GM21360 (cell line): Measurements from ENCODE around the gene PLEKHG3.
"Not testable (repeated sequence)": the region's sequence is repeated elsewhere in the genome, so short reads cannot be mapped to it uniquely, and the experiment has no call there.

Experiments used
- ATAC-seq: cut with Tn5 transposase; IDR thresholded peaks from one replicate; pipeline ENCODE4 v1.9.1; 2021; ENCODE audit warnings: mild to moderate bottlenecking, moderate library complexity; ENCODE audit not compliant: unreplicated experiment

The PLEKHG3 gene

DNA sequence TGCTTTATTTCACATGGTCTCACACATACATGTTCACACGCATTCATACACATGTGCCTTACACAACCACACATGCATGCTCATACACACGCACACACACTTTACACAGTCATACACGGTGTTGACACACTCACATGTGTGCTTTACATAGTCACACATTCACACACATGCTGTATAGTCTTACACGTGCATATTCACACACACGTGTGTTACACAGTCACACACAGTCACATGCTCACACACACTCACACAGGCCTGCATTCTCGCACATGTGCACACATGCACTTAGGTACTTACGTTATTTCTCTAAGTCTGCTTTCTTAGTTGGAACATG is 18.0 kb upstream of the PLEKHG3 start:
- no peak for ATAC-seq

DNA sequence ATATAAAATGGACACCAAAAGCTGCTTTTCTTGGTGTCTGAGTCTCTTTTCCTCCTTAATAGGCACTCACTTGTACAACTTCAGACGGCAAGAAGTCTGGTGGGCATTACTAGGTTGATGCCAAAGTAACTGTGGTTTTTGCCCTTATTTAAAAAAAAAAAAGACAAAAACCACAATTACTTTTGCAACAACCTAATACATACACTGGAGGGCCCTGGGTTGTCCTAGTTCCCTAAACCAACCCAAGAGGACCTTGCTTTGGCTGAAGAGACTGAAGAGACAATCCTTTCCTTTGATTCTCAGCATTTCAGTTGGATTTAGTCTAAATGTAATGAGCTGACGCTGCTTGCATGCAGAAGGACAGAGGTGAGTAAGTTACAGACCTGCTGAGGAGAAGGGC is 16.2 kb upstream of the PLEKHG3 start:
- ATAC-seq, result no peak

DNA sequence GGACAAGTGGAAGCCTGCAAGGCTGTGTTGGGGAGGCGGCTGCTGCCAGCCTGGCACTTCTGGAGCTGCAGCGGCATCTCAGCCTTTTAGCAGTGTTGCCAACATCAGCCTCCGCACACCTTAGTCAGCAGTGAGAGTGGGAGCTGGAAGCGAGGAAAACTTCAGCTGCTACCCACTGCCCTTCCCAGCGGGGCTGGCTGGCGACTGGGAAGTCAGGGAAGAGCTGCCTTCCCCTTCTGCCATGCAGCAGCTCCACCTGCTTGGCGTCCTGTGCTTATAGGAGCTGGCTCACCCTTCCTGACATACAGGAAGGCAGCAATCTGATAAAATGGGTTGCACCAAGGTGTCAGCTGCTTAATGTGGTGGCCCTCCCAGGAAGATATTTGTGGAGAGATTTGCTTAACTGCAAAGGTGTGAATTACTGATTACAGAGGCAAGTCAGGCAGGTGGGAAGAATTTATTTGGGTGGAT is 15.4 kb upstream of the PLEKHG3 start:
- ATAC-seq, result no peak

DNA sequence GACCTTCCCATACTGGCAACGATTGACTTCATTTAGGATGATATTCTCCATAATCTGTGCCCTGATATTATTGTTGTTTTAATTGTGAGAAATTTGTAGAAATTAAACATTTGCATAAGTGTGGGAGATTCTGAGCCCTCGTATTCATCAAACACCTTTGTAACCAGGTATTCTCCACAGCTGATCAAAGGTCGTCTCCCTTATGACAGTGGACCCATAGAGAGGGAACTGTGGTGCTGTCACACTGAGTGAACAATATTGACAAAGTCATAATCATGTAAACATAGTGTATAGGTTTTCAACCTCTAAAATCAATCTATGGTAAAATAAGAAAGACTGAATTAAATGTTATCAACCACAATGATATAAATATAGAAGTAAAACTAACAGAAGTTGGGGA is 14.9 kb upstream of the PLEKHG3 start:
- no peak for ATAC-seq

DNA sequence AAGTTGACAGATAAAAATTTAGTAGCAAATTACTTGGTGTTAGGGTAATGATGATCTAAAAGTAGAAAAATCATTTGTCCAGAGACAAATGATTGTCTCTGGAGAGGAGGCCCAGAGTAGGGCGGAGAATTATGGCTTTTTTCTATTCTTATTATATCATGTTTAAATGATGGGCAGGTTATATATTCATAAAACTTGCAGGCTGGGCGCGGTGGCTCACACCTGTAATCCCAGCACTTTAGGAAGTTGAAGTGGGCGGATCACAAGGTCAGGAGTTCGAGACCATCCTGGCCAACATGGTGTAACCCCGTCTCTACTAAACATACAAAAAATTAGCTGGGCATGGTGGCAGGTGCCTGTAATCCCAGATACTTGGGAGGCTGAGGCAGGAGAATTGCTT is 13.6 kb upstream of the PLEKHG3 start:
- ATAC-seq, result not testable (repeated sequence)

DNA sequence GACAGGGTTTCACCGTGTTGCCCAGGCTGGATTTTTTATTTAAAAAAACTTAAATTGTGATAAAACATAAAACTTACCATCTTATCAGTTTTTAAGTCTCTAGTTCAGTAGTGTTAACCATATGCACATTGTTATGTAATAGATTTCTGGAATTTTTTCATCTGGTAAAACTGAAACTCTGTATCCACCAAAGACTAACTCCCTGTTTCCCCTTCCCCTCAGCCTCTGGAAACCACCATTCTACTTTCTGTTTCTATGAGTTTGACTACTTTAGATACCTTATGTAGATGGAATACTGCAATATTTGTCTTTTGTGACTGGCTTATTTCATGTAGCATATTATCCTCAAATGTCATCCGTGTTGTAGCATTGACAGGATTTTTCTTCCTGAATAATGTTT is 12.8 kb upstream of the PLEKHG3 start:
- no peak for ATAC-seq

DNA sequence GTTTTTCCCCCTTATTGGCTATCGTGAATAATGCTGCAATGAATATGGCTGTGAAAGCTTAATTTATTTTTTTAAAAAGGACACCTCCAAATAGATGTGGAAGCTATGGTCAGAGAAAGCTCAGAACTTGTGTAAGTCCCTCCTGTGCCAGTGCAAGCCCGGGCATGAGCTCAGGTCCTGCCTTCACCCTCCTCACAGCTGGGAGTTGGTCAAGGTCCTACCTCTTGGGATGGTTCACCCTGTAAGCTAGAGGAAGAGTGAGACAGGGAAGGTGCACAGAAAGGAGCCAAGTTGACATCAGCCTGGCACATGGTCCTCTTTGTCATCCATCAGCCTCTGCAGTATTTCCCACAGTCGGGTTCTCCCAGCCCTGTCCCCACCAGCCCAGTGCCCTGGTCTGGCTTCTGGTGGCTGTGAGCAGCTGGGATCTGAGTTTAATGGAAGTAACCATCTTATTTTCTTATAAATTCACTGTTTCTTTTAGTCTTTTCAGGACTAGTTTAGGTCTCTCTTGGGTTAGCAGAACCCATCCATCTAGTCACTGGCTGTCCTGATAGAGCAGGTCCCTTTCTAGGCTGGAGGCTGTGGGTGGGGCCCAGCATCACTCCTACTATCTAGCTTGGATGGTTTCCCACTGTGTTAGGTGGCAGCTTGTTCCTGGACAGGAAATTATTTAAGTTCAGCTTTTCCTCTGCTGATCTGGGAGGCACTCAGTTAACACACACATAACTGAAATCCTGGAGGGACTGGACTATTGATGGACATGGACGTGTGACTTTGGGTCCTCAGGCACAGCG is 11.8 kb upstream of the PLEKHG3 start:
- no peak for ATAC-seq

DNA sequence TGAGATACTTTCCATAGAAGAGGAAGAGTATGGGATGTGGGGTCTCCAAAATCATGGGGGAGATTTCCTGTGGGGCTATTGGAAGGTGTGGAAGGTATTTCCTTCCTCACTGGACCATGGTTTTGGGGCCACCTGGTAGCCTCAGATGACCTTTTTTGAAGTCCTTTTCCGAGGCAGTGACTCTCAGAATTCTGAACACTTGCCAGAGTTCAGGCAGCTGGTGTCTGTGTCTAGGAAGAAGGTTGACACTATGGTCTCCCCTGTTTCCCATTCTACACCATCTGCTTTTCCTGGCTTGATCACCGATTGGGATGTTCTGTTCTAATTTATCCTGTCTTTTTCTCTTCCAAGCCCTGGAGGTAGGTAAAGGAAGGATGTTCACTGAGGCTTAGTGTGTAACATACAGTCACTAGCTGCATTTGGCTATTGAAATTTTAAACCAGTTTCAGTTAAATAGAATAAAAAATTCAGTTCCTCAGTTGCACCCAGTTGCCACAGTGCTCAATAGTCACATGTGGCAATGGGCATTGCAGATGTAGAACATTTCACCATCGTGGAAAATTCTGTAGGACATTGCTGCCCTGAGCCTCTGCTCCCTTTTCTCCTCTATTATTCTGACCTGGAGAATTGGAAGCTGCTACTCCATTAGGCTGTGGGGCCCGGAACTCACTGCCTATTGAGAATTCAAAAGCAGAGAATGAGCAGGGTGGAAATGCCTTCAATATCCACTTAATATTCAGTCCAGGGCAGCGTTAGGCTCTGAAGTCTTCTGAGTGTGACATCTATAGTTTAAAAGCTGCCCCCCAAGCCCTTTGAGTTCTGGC is 11.0 kb upstream of the PLEKHG3 start:
- ATAC-seq, result no peak

DNA sequence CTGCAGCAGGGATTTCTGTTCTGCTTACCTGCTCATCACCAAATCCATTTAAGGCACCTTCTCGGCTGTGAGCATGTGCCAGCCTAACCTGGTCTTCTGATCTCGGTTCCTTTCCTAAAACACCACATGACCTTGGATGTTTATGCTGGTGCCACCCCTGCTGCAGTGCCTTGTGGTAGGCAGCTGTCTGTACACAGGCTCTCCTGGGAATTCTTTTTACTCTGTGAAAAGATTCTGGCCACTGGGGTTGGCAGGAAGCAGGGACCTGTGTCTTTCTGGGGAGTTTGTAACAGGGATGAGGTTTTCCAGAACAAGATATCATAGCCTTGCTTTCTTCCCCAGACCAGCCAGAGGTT is 10.4 kb upstream of the PLEKHG3 start:
- no peak for ATAC-seq

DNA sequence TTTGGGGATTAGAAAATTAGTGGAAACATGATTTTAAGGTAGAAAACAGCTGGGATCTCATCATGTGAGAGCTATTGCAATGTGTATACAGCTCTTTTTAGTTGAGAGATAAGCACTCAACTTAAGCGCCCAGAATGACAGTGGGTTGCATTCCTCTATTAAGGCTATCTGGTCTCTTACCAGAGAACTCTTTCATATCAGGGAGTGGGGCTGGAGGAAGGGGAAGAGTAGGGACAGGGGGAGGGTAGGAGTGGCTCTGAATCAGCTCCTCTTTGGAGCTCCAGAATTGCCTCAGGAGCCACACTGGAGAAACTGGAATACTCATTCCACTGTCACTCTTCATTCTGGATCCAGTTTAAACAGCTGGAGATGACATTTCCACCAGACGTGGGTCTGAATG is 9.2 kb upstream of the PLEKHG3 start:
- no peak for ATAC-seq

DNA sequence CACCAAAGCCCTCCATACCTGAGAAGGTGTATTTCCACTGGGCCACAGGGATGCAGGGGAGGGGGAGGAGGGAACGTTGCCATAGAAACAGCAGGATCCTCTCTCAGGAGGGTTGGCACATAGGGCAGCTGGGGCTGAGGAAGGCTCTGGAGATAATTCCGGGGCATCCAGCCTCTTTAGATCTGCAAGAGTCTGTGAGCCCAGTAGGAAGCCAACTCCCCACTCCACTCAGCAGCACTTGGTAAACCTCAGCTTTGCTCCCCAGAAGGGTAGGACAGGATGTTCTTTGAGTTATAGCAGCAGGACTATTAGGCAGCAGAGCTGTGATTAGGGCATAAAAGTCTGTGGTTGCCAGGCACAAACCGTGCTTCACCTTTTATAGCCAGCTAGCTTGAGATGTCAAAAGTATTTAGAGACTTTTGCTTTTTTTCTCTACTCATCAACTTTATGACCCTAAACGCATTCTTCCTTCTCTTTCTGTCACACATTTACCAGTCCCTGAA is 7.8 kb upstream of the PLEKHG3 start:
- no peak for ATAC-seq

DNA sequence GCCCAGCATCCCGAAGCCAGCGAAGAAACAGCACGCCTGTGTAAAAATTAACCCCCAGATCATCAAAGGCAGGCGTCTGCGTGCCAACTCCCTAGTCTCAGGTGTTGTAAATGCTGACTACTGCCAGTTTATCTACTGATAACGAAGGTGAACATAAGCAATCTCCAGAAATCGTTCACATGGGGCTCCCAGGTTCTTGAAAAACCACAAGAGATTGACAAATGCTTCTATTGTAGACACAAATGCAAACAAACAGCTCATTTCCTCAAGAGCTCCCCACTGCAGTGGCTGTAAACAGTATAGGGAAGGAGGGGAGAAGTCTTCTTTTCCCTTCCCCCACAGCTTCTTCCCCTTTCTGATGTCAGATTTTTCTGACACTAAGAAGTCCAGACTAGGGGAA is 5.3 kb upstream of the PLEKHG3 start:
- no peak for ATAC-seq

DNA sequence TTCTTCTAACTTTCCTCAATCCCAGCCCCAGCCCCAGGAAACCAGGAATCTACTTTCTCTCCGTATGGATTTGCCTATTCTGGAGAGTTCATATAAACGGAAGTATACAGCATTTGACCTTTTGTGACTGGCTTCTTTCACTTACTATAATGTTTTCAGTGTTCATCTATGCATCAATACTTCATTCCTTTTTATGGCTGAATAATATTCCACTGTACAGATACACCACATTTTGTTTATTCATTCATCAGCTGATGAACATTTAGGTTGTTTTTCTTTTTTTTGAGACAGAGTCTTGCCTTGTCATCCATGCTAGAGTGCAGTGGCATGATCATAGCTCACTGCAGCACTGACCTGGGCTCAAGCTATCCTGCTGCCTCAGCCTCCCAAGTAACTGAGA is 3.9 kb upstream of the PLEKHG3 start:
- no peak for ATAC-seq

DNA sequence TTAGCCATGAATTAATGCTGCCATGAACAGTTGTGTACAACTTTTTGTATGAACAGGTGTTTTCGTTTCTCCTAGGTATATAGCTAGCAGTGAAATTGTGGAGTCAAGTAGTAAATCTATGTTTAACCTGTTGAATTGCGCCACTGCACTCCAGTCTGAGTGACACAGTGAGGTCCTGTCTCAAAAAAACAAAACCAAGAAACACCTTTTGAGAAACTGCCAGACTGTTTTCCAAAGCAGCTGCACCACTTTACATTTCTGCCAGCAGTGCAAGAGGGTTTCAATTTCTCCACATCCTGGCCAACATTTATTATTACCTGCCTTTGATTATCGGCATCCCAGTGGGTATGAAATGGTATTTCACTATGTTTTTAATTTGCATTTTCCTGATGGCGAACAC is 3.3 kb upstream of the PLEKHG3 start:
- ATAC-seq, result no peak

DNA sequence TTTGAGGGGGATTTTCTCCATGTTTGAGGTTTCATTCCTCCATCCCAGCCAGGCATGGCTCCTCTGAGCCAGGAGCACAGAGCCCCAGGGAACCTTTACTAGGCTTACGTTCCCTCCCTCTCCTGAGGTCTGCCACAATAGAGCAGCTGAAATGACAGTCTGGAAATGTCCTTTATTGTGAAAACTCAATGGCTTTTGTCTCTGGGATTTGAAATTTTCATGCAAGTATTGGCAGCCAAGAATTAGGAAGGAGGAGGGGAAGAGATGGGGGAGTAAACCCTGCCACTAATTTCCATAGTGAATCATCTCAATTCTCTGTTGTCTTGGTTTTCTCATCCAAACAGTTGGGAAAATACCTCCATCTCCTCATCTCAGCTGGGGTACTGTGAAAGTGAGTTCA is 2.6 kb upstream of the PLEKHG3 start:
- no peak for ATAC-seq

DNA sequence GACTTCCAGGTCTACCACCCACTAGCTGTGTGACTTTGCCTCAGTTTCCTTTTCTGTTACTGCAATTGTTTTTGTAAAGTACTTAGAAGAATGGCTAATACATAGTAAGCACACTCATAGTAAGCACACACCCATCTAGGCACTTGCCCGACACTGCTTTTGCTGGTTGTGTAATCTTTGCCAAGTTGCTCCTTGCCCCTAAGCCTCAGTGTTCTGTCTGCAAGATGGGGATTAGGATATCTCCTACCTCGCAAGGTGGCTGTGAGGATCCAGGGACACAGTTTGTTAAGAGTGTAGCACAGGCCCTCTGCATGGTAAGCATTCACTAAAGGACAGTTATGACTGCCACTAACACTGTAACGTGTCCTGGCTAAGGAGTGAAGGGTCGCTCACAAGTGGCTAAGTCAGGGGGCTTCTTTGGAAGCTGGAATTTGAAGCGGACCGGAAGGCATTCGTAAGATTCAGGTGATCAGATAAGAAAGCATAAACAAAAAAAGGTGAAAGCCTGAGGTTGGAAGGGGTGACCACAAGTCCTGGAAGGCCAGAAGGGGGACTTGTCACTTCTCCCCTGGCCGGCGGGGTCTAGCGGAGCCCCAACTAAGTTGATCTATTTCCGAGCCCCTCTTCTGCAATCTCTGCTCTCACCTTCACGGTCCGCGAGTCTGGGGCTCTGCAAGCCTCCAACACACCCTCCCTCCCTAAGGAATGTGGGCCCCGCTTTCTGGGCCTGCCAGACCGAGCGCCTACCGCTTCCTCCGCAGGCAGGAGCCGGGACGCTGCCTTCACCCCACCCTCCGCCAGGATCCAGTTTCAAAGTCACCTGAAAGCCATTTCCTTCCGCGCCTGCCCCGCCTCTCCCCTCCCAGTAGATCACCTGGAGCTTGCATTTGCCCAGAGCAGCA is 1.5 kb upstream of the PLEKHG3 start:
- ATAC-seq, result no peak

DNA sequence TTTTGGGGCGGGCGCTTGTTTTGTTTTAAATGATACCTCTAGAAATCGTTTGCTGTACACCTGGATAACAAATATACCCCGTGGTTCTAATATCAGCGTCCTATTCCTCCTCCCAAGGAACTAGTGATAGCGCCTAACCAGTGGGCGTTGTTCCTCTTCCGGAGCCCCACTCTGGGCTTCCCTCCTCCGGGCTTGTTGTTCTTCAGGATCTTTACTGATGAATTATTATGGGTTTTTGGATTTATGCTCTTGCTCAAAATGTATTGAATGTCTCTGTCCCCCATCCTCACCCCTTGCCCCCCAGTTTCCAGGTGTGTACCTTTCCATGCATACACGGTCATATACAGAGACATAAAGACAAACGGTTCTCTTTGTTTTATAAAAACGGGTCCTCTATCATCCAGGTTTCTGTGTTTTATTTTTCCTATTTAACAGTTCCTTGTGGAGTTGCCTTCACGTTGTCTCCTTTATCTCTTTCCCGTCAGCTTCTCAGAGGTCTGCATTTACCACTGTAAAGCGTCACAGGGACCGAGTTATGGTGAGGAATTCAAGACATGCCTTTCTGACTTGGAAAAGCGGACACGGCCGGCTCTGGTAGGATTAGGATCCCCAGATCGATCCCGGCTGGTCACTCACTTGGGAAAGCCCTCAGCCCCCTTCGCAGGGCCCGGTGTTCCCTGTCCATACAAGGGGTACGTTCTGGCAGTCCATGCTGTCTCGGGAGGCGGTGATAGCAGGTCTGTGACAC is 655 bp upstream of the PLEKHG3 start:
- ATAC-seq, result no peak

DNA sequence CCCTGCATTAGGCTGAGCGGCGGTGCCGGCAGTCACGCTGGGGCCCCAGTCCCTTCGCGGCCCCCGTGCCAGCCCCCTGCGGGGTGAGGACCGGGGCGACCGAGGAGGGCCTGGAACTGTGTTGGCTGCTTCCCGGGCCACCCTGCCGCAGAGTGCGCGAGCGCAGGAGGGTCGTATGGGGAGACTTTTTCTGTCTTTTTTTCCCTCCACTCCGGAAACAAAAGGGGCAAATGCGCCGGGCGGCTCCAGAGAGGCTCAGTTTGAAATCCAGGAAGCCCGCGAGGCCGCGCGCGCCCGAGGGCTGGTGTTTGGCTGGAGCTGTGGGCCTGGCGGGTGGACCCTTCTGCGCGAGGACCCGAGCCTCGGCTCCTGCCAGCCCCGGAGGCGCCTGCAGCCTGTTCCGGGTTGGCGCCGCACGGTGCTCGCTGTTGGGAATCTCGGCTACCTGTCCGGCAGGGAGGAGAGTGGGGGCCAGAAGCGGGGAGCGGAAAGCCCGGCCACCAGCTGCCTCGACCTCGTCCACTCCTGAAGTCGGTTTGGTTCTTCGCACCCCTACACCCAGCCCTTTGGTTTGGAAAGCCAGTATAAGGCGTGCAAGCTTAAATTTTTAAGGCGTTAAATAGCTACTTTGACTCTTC is 638 bp downstream of the PLEKHG3 start:
- ATAC-seq, result no peak

DNA sequence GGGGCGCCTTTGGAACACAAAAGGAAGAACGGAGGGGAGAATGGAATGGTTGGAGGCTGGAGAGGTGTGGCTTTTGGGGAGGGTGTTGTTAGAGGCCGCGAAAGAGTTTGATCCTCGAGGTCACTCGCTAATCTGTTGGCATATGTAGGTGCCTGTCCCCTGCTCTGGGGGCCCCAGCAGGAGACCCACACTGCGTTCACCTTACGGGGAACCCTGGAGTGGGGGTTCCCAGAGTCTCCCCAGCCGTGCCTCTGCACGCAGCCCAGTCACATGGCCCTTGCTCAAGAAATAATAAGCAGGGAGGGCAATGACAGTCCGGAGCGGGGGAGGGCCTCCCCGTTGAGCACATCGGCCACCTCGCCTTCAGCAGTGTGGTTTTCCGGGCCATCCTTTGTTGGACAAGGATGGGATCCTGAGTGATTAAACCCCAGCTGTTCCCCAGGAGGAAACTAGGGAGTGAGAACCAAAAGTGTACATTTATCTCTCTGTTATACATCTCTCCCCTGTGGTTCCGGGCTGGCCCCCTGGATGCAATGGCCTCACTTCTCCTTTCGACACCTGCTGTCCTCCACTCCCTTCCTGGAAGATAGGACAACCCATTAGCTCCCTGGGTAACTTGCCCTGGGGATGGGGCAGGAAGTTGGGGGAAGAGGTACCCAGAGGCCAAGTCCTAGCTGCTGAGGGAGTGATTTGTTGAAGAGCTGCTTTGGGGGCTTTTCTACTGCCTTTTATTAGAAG is 1.3 kb downstream of the PLEKHG3 start:
- ATAC-seq, result no peak
